GM19438 (cell line): ENCODE measurements around the gene NMRK1.
A peak's percentile ranks its signal among the peaks of the same experiment; 100 is the strongest.

Experiments
- ATAC-seq: cut with Tn5 transposase; IDR thresholded peaks from one replicate; pipeline ENCODE4 v1.9.1; 2021; ENCODE audit warnings: low read depth; ENCODE audit not compliant: unreplicated experiment

Gene NMRK1

GRCh38 chr9:75104607-75105006 lies 16.7 kb upstream of the NMRK1 start:
- ATAC-seq = no peak

GRCh38 chr9:75102177-75102790 lies 14.3 kb upstream of the NMRK1 start:
- no peak for ATAC-seq

- ATAC-seq = no peak
Observed at GRCh38 chr9:75101004-75101588, 13.1 kb upstream of the NMRK1 start.

- ATAC-seq = no peak
Observed at GRCh38 chr9:75096796-75097195, 8.8 kb upstream of the NMRK1 start.

GRCh38 chr9:75092766-75093165 lies 4.8 kb upstream of the NMRK1 start:
- ATAC-seq = no peak

- ATAC-seq = no peak
Observed at GRCh38 chr9:75090579-75090978, 2.6 kb upstream of the NMRK1 start.

GRCh38 chr9:75089373-75089766 lies 1.4 kb upstream of the NMRK1 start:
- ATAC-seq = no peak

GRCh38 chr9:75088646-75089372 lies 854 bp upstream of the NMRK1 start:
- peak; percentile 33 for ATAC-seq

- ATAC-seq = peak; percentile 35
Observed at GRCh38 chr9:75087289-75087823, 599 bp downstream of the NMRK1 start.

GRCh38 chr9:75086541-75087288 lies 1.2 kb downstream of the NMRK1 start:
- no peak for ATAC-seq

- ATAC-seq = no peak
Observed at GRCh38 chr9:75085640-75086039, 2.3 kb downstream of the NMRK1 start.

GRCh38 chr9:75084081-75084672 lies 3.8 kb downstream of the NMRK1 start:
- no peak for ATAC-seq

- no peak for ATAC-seq
Observed at GRCh38 chr9:75083188-75083970, 4.6 kb downstream of the NMRK1 start.

GRCh38 chr9:75081632-75082031 lies 6.3 kb downstream of the NMRK1 start:
- no peak for ATAC-seq

- ATAC-seq = no peak
Observed at GRCh38 chr9:75072895-75073294, 15.1 kb downstream of the NMRK1 start.

- peak; percentile 73 for ATAC-seq
Observed at GRCh38 chr9:75071530-75072122, 16.3 kb downstream of the NMRK1 start.

GRCh38 chr9:75069171-75069570 lies 18.8 kb downstream of the NMRK1 start:
- ATAC-seq = no peak

GRCh38 chr9:75067894-75068293 lies 20.1 kb downstream of the NMRK1 start:
- no peak for ATAC-seq

GRCh38 chr9:75065510-75065909 lies 22.4 kb downstream of the NMRK1 start:
- no peak for ATAC-seq
